ENCODE results near the gene RACK1.

The RACK1 gene

DNA sequence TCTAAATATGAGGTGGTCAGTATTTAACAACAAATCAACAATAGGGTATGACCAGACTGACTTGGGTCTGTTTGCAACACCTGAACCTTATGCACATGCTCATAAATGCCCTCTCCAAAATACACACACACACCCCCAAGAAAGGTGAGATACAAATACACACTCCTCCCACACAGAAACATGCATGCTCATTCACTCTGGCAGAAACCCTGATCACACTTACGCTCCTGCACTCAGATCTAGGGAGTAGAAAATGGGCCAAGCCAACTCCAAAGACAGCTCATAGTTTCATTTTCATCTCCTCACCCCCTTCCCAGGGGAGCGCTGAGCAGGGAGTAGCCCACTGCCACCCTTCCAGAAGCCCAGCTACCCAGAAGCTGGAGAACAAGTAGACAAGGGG is 50.0 kb downstream of the RACK1 start:
- DNase-seq: no peak

GRCh38 chr5:181192337-181193046 is 51.2 kb downstream of the RACK1 start:
- no peak for DNase-seq

DNA sequence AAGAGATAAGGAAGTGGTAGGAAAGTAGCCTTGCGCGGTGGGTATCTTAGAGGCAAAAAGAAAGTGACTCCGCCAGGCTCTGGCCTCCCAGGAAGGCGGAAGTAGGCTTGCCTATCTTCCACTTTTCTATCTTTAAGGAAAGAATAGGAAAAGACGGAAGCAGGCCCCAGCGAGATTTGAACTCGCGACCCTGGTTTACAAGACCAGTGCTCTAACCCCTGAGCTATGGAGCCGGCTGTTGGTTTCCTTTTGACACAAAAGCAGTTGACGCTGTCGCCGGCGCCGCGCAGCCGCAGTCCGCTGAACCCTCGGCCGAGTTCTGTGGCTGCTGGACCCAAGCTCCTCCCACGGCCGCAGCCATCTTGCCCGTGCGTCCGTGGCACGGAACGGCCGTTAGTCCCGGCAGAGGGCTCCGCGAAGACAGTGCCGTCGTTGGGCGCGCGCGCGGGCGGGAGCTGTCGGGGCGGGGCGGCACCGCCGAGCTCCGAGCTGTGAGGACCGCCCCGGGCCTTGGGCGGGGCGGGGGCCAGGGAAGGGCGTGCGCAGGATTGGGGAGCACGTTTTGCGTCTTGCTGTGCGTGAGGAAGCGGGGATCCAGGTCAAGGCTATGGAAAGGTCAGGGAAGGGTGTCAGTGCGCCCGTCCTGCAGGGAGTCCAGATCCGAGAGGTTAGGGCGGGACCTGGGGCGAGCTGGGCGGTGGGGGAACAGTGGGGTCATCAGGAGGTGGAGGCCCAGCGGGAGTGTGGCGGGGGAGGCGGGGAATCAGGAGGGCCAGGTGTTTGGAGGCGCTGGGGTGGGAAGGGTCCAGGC is 52.0 kb downstream of the RACK1 start:
- no peak for DNase-seq

DNA sequence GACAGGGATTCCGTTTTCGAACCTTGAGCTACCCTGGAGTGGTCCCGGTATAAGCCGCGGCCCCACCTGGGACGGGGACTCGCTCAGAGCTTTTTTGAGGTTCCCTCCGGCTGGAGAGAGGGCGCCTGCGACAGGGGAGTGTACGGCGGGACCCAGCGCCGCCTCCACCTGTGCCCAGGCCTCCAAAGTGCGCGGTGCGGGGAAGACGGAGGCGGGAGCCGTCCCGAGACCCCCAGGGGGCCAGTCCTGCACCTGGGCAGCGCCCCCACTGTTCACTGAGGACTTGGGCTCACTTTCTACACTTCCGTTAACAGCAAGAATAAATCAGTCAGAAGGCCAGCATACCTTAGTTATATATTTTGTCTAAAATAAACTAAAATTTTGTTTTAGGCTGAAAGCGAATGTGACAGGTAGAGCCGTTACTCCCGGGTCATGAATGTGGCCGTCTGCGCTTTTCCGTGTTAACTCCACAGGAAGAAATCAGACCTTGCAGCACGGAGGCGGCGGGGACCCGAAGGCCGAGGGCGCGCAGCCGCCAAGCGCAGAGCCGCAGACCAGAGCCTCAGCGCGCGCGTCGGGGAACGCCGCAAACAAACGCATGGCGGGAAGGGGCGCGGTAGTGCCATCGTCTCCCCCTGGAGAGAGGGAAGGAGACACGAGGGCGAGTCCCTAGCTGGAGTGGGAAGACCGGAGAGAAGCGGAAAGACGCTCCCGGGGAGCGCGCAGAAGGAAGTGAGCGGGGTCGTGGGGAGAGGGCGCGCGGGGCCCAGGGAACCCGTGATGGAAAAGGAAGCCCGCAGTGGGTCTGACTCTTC is 52.8 kb downstream of the RACK1 start:
- DNase-seq: no peak

DNA sequence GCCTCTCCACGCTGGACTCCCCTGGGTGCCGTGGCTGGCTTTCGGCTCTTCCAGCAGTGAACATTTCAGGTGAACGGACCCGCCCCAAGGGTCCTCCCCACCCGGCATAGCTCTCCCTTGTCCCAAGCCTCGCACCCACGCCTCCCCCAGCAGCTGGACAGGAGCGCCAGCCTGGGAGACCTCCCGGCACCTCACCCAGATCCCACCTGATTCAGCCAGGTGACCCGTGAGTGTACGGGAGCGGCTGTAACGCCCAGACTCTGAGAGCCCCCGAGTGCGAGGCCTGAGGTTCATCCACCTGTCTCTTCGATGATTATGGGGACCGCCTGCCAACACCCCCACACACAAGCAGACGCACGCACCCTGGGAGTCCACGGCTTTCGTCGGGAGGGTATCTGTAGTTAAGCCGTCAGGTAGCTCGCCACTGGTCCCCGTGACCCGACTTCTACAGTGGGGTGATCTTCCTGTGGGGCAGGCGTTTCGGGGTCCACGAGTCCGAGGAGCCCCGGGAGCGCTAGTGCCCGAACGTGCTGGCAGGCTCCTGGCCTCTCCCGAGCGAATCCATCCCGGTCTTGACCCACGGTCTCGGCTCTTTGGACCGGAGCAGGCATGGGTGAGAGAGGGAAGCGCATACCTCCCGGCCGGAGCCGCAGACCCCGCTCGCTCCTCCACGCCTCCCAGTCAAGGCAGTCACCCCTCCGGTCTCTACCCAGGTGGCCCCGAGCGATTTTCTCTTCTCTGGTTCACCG is 53.6 kb downstream of the RACK1 start:
- no peak for DNase-seq

DNA sequence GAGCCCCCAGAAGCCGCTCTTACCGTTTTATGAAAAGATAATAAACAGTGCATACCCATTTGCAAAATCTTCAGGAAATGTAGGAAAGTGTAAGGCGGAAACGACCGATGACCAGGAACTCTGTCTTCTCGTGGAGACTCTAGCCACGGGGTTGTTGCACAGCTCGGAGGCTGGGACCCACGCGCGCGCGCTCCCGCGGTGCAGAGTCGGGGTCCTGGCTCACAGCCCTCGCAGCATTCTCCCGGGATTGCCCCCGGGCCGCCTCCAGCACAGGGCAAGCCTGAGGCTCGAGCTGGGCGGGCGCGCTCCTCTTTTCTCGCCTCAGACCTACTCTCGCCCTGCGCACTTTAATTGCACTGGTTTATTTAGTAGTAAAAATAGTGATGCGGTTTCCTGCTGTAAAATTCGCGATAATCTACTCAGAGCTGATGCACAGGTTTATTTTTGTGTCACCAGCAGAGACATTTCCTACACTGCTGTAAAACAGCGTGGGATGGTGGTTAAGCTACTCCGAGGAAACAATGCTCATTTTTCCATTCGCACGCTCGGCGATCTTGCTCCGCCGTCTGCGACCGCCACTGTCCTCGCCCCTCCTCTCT is 54.2 kb downstream of the RACK1 start:
- DNase-seq: no peak

GRCh38 chr5:181188700-181189362 is 54.9 kb downstream of the RACK1 start:
- no peak for DNase-seq

GRCh38 chr5:181187500-181188213 is 56.0 kb downstream of the RACK1 start:
- no peak for DNase-seq

GRCh38 chr5:181186986-181187499 is 56.7 kb downstream of the RACK1 start:
- no peak for DNase-seq

All from activated CD4-positive, CD25-positive, alpha-beta regulatory T cell (primary cell).